ENCODE data around the gene GJC3.
"Not testable (repeated sequence)": the region's sequence is repeated elsewhere in the genome, so short reads cannot be mapped to it uniquely, and the experiment has no call there.

The GJC3 gene

DNA sequence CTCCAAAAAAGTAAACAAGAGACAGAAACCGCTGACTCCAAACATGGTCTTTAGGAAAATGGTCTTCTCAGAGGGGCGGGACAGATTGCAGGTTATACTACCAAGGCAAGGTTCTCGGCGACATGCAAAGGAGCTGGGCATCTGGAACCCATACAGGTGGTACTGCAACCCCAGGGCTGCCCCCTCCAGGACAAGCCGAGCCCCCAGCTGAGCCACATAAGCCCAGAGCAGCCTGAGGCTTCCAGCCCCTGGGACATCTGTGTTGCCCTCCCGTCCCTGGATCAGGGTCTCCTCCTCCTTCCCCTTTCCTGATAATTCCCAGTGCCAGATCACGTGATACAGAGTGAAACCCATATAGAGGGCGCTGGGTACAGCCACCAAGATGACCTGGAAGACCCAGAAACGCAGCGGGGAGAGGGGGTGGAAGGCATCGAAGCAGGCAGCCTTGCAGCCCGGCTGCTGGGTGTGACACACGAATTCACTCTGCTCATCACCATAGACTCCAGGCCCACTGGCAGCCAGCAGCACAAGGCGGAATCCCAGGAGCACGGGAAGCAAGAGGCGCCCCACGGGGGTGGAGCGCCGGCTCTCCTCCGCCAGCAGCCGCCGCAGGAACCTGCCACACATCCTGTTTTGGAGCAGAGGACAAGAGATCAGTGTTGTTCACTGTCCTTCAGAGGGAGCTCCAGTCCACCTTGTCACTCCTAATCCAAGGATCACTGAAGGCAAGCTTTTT lies at the start of gene GJC3:
GJC3 (minus strand) TSS at position 627 of the 736 bp plus-strand sequence; CDS start at position 627, 0 bp downstream.
- DNase-seq, result peak; percentile 42

- no peak for DNase-seq
Observed at GRCh38 chr7:99976626-99977025, 47.2 kb upstream of the GJC3 start.

- no peak for DNase-seq
Observed at GRCh38 chr7:99975782-99976521, 46.5 kb upstream of the GJC3 start, which contains the start of gene AZGP1. AZGP1 (minus strand) TSS chr7:99976031; CDS start chr7:99976020, 11 bp downstream.

- no peak for DNase-seq
Observed at GRCh38 chr7:99974681-99975080, 45.3 kb upstream of the GJC3 start.

DNA sequence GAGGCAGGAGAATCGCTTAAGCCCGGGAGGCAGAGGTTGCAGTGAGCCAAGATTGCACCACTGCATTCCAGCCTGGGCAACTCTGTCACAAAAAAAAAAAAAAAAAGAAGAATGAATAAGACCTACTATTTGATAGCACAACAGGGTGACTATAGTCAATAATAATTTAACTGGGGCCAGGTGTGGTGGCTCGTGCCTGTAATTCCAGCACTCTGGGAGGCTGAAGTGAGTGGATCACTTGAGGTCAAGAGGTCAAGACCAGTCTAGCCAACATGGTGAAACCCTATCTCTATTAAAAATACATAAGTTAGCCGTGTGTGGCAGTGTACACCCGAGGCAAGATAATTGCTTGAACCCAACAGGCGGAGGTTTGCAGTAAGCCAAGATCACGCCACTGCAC lies 44.4 kb upstream of the GJC3 start:
- DNase-seq, result not testable (repeated sequence)

- DNase-seq, result no peak
Observed at GRCh38 chr7:99971242-99971641, 41.8 kb upstream of the GJC3 start.

DNA sequence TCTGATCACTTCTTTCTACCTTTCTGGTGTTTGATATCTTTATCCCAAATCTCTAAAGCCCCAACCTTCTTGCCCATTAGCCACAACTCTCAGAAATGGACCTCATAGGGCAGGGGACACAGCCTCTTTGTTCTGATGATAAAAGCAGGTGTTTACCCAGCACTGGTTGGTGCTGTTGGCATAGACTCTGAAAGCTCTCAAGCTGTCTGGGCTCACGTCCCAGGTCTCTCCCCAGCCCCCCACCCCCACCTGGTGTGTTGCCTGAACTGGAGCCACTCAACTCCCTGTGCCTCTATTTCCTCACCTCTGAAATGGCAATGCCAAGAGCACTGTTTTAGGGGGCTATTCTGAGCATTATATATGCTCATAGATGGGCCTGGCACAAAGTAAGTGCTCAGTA lies 40.4 kb upstream of the GJC3 start:
- not testable (repeated sequence) for DNase-seq

GRCh38 chr7:99969298-99969697 lies 39.9 kb upstream of the GJC3 start:
- DNase-seq, result no peak

DNA sequence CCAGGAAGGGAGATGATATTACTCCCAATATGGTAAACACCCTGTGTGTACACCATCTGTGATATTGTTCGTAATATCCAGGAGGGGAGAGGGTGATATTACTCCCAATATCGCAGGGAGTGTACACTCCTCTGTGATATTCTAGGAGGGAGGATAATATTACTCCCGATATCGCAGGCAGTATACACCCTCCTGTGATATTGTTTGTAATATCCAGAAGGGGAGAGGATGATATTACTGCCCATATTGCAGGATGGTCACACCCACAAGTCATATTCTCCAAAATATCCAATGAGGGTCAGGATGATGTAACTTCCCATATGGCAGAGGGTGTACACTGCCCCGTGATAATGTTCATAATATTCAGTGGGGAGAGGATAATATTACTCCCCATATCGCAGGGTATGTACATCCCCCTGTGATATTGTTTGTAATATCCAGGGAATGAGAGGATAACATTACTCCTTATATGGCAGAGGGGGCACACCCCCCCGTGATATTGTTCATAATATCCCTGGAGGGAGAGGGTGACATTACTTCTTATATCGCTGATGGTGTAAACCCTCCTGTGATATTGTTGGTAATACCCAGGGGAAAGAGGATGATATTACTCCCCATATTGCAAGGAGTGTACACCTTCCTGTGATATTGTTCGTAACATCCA lies 29.3 kb upstream of the GJC3 start:
- DNase-seq, result no peak

GRCh38 chr7:99955247-99955646 lies 25.8 kb upstream of the GJC3 start:
- DNase-seq, result no peak

DNA sequence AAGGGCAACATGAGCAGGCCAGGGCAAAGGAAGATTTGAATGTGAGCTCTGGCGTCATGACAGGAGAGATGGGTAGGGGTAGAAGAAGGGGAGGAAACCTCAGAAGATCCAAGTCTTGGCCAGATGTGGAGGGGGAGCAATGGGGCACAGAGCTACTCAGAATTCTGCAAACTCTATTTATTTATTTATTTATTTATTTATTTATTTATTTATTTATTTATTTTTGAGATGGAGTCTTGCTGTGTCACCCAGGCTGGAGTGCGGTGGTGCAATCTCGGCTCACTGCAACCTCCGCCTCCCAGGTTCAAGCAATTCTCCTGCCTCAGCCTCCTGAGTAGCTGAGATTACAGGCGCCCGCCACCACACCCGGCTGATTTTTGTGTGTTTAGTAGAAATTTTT lies 25.2 kb upstream of the GJC3 start:
- not testable (repeated sequence) for DNase-seq

GRCh38 chr7:99953649-99954048 lies 24.2 kb upstream of the GJC3 start:
- no peak for DNase-seq

DNA sequence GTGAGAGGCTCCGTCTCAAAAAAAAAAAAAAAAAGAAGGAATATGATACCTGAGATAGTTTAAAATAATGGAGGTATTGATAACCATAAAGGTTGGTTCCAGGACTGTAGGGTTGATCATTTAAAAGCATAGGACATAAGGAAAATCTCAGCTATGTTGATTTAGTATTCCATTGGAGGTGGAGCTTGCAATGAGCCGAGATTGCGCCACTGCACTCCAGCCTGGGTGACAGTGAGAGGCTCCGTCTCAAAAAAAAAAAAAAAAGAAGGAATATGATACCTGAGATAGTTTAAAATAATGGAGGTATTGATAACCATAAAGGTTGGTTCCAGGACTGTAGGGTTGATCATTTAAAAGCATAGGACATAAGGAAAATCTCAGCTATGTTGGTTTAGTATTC lies 23.2 kb upstream of the GJC3 start:
- not testable (repeated sequence) for DNase-seq

DNA sequence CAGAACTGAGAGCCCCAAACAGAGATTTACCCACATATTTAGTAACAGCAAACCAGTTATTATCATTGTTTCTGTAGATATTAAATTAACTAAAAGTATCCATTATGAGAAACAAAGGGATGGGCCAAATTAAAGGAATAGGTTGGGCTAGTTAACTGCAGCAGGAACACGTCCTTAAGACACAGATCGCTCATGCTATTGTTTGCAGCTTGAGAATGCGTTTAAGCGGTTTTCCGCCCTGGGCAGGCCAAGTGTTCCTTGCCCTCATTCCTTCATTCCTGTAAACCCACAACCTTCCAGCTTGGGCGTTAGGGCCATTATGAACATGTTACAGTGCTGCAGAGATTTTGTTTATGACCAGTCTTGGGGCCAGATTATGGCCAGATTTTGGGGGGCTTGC lies 21.4 kb upstream of the GJC3 start:
- DNase-seq, result not testable (repeated sequence)

GRCh38 chr7:99949645-99950228 lies 20.3 kb upstream of the GJC3 start:
- DNase-seq, result no peak

- no peak for DNase-seq
Observed at GRCh38 chr7:99947608-99948007, 18.2 kb upstream of the GJC3 start.

DNA sequence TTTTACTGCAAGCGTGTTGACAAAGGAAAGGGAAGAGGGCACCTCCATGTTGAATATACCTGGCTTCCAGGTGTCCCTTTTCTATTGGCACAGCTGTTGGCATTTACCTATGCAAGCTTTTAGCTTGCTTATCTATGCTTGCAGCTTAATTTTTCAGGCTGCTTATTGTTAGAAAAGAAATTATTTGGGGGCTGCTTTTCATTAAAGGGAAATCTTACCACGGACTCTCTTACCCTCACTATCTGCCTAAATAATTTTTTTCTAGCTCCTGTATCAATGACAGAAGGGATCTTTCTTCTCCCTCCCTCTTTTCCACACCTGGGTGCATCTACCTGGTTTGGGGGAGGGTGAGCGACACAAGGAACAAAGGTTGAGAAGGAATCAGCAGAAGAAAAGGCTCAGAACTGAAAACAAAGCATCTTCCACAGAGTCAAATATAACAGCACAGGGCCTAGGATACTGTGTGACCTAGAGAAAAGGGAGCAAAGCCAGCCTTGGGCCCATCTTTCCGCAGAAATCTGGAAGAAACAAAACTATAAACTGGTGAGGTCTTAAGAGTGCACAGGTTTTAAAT lies 15.2 kb upstream of the GJC3 start:
- no peak for DNase-seq

DNA sequence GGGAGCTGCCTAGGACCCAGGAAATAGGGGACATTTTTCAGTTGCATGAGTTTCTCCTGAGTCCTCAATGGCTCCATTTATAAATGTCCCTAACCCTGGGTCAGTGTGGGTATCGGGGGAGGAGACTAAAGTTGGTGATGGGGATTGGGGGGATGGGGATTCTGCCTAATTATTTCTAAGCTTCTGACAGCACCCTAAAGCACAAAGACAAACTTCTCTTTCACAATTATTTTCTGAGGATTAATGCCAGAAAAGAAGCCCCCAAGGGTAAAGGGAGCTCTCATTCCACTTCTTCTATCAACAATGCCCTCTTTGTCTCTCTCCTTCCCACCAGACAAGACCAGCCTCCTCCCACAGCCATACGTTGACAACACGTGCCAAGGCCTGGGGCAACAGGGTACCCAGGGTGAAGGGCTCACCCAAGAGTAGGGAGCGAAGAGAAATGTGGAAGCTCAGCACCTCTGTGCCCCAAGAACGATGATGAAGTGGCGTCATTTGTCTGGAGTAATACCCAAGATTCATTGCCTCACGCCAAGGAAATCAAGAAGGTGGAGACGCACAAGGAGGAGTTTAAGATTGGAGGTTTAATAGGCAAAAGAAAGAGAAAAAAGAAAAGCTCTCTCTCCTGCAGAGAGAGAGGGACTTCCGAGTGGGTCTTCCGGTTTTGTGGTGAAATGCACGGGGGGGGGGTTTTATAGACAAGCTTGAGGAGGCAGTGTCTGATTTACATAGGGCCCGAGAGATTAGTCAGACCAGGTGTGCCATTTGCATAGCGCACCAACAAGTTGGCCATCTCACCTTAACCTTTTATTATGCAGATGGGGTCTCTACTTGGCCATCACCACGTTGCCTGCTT lies 14.4 kb upstream of the GJC3 start:
- no peak for DNase-seq

DNA sequence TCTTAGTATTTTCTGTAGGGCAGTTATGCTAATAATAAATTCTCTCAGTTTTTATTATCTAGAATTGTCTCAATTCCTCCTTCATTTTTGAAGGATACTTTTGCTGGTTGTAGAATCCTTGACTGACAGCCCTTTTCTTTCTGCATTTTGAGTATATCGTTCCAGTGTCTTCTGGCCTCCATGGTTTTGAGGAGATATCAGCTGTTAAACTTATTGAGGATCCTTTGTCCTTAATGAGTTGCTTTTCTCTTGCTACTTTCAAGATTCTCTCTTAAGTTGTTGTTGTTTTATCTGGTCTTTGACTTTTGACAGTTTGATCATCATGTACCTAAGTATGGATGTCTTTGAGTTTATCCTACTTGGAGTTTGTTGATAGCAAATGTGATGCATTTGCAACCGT lies 8.9 kb upstream of the GJC3 start:
- DNase-seq, result no peak

- DNase-seq, result not testable (repeated sequence)
Observed at GRCh38 chr7:99935009-99935408, 5.6 kb upstream of the GJC3 start.

GRCh38 chr7:99930376-99930775 lies 956 bp upstream of the GJC3 start:
- DNase-seq, result no peak

DNA sequence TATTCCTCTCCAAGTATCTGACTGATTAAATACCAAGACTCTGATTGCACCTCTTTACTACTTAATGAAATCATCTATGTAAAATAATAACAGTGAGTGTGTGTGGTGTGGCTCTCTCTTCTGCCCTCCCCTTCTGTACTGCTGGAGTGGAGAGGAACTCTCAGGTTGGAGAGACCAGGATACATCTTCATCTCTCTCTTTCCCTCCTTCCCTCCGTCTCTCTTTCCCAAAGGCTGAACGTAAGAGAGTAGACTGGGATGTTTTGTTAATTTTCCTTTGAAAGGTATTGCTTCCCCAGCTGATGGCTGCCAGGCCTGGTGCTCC lies 272 bp upstream of the GJC3 start:
- DNase-seq, result no peak

All from stimulated activated CD4-positive, alpha-beta T cell treated with anti-CD3 and anti-CD28 coated beads, Interleukin-4, amount 100 ng/mL, for 24 hours (primary cell).